GM03348 (cell line): ENCODE measurements around the gene FAM120A.

Experiments
- DNase-seq: peaks from one replicate; pipeline ENCODE4 v3.0.0; 2012; ENCODE audit warnings: low spot score

The FAM120A gene

DNA sequence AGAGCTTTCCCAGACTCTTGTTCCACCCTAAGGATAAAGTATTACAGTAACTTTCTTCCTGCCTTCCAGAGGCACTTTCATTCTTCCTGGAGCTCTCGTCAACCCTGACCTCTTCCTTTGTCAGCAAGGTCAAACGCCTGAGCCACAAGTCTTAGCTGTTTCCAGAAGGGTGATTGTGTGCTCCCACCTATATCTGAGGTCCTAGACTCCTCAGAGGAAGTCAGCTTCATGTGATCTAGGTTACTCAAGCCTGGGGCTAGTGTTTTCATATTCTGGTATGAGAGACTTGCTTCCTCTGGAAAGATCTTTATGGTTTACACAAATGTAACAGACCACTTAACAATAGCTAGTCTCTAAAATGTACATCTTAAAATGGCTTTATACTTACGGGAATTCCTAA lies 5.4 kb upstream of the FAM120A start:
- DNase-seq, result no peak

DNA sequence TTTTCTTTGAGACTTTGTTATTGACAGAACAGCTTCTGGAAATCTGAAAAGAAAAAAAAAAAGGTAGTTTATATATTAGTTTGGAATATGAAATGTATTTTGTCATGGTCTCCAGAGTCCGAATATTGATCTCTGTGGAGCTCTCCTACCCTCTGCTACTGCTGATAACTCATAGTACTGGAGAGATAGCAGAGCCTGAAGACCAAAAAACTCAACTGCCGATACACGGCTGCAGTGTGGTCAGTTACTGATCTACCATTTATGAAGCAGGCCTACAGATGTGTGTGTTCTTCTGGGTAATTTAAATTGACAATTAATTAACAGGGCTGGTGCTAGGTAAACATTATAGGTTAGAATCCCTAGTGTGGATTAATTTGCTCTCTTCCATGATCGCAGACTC lies 3.8 kb upstream of the FAM120A start:
- DNase-seq, result no peak

DNA sequence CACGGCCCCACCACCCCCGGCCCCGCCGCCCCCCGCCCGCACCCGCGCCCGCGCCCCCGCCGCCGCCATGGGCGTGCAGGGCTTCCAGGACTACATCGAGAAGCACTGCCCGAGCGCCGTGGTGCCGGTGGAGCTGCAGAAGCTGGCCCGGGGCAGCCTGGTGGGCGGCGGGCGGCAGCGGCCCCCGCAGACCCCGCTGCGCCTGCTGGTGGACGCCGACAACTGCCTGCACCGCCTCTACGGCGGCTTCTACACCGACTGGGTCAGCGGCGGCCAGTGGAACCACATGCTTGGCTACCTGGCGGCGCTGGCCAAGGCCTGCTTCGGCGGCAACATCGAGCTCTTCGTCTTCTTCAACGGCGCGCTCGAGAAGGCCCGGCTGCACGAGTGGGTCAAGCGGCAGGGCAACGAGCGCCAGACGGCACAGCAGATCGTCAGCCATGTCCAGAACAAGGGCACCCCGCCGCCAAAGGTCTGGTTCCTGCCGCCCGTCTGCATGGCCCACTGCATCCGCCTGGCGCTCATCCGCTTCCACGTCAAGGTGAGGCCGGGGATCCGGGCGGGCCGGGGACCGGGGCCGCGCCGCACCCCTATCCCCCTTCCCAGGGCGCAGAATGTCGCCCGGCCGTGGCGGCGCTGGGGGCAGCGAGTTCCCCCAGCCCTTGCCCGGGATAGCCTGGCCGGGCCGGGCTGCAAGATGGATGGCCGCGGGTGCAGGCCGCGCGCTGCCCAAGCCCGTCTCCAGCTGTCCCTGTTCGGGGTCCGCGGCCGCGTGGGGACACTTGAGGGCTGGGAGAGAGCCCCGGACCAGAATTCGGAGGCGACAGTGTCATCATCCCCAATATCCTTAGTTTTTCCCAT lies 594 bp downstream of the FAM120A start:
- peak; percentile 56 for DNase-seq

GRCh38 chr9:93452710-93453046 lies 1.2 kb downstream of the FAM120A start:
- DNase-seq, result peak; percentile 8

DNA sequence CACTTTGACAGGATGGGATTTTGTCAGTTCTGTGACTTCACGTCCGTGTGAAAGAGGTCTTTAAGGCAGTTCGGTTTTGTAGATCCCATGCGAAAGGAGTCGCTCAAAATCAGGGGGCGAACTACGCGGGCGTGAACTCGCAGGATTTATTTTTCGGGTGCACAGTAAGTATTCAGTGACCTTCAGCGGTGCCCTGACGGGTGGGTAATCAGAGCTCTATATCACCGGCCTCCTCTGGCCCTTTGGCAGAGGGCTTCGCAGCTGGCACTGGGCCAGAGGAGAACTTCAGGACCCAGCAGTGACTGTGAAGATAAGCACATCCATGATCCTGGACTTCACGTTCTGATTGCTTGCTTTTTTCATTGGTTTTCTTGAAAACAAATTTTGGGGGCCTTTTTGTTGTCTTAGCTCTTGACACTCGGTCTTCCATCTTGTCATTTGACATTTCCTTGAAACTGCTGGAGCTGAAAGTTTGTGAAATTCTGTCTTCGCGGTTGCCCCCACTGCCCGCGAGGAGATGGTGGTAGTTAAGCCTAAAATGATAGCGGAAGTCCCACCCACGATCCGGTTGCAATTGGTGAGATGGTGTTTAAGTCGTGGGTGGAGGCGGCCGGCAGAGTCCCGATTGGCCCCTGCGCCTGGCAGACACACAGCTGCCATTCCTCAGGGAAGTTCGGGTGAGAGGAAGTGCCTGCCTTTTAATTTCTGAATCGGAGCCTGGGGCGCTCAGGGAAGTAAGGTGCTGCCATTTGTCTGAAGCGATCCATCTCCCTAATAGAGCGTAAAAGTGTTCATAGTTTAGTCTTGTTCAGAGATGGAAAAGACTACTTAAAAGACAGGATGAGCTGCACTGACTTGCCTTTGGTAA lies 1.8 kb downstream of the FAM120A start, which contains the start of gene FAM120AOS:
Gene FAM120AOS, minus strand, starts transcription at position 535 of the 868 bp plus-strand sequence. CDS start 872 bp downstream, outside the sequence.
- DNase-seq, result peak; percentile 96

DNA sequence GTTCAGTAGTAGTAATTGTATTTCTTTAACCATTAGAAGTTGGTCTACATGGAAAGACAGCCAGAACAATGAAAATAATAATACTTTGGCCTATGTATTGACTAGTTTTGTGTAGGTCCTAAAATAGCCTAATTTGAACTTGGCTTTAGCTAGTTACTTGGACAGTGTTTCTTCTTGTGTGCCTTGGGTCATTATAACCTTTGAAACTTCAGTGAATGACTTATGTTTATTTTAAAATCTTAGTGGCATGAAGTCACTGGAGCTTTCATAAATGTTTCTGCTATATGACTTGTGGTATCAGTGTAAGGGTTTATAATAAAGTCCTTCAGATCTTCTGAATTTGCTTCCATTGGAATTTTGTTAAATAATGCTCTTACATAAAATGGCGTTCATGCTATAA lies 4.5 kb downstream of the FAM120A start:
- no peak for DNase-seq

DNA sequence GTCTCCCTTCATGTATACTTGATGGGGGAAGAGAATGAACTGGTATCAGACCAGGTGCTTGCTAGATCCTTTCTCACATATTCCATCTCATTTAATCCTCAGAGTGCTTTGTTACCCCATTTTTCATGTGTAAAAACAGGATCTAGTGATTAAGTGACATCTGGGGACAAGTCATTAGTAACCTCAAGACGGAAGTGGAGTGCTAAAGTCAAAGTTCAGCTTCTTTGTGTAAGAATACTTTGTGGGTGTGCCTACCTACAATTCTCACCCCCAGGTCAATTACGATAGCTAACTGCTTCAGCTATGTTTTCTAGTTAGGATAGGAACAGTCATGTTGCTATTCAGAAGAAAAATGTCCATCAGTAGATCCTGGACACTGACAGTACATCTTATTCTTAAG lies 5.0 kb downstream of the FAM120A start:
- no peak for DNase-seq

GRCh38 chr9:93457006-93457405 lies 5.5 kb downstream of the FAM120A start:
- DNase-seq, result no peak

- DNase-seq, result no peak
These were observed 7.2 kb downstream of the FAM120A start for GRCh38 chr9:93458712-93459111.

GRCh38 chr9:93459432-93459847 lies 8.0 kb downstream of the FAM120A start:
- DNase-seq, result no peak

GRCh38 chr9:93460689-93461413 lies 9.4 kb downstream of the FAM120A start:
- no peak for DNase-seq

DNA sequence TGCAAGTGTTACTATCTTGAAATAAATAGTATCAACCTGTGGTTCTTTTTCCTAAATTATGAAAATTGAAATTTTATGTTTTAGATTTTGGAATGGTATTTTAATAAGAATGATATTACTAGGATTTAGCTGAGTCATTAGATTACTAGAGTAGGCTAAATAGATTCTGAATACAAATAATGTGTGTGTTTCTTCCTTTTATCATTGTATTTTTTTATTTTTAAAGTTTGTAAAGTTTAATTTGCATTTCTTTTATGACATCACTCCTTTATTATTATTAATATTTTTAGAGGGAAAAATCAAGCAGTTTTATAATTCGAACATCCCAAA lies 9.9 kb downstream of the FAM120A start:
- DNase-seq, result no peak

- no peak for DNase-seq
These were observed 10.3 kb downstream of the FAM120A start for GRCh38 chr9:93461821-93462220.

DNA sequence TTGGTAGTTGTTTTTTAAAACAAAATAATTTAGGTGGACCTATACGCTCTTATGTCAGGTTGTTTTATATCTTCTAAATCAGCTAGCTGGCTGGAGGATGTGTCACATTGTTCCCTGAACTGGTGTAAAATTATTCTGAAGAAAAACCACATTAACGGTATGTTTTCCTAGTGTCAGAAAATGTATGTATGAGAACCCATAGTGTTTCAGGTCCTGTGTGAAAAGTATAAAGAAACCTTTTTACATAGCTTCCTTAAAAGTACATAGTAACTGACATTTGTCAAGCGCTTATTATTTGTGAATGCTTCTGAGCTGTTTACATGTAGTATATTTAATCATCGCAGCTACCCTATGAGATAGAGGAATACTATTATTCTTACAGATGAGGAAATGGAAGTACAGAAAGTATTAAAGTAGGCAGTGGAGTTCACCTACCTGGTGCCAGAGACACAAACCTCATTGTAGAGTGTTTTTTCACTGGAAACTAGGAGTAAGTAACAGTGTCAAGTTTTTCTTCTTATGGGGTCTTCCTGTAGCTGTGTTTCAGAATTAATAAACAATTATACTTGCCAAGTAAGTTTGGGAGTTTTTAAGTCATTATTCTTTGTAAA lies 12.3 kb downstream of the FAM120A start:
- no peak for DNase-seq

- DNase-seq, result no peak
These were observed 12.9 kb downstream of the FAM120A start for GRCh38 chr9:93464395-93464794.

DNA sequence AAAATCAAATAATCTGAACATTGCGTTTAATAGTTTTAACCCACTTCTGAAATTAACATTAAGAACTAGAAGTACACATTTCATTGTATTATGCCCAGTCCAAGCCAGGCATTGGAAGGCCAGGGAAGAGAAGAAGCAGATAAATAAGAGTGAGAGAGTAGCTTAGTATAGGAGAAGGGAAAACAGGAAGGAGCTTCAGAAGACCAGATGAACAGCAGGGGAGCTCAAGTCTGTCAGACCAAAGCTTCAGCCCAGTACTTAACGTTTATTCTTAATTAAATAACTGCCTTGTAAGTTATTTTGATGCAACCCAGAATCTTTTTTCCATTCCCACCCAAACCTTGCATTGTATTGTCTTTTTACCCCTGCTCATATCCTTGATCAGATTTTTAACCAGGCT lies 13.4 kb downstream of the FAM120A start:
- no peak for DNase-seq

- DNase-seq, result no peak
These were observed 14.4 kb downstream of the FAM120A start for GRCh38 chr9:93465855-93466254.

GRCh38 chr9:93466416-93467061 lies 15.1 kb downstream of the FAM120A start:
- no peak for DNase-seq

GRCh38 chr9:93467062-93467416 lies 15.6 kb downstream of the FAM120A start:
- no peak for DNase-seq

- no peak for DNase-seq
These were observed 16.0 kb downstream of the FAM120A start for GRCh38 chr9:93467462-93467861.

GRCh38 chr9:93468763-93469456 lies 17.4 kb downstream of the FAM120A start:
- DNase-seq, result peak; percentile 64
